Head of caudate nucleus (tissue), 42 donors: ENCODE data around the gene SEC14L1.
"Not testable (repeated sequence)": the region's sequence is repeated elsewhere in the genome, so short reads cannot be mapped to it uniquely, and the experiment has no call there.

ENCODE experiments used
- DNase-seq, 42 donors: peaks; one replicate each; pipeline versions ENCODE4 v3.0.0 to v3.0.0-alpha.2; 2020 to 2021; ENCODE audit warnings: mixed read lengths in 7 of 42
- intact Hi-C: fragments of 100-400 bp; cut with DNase I; formaldehyde crosslinking; loops from one replicate; pipeline ENCODE4 v1.15.0; 2022

SEC14L1 gene

DNA sequence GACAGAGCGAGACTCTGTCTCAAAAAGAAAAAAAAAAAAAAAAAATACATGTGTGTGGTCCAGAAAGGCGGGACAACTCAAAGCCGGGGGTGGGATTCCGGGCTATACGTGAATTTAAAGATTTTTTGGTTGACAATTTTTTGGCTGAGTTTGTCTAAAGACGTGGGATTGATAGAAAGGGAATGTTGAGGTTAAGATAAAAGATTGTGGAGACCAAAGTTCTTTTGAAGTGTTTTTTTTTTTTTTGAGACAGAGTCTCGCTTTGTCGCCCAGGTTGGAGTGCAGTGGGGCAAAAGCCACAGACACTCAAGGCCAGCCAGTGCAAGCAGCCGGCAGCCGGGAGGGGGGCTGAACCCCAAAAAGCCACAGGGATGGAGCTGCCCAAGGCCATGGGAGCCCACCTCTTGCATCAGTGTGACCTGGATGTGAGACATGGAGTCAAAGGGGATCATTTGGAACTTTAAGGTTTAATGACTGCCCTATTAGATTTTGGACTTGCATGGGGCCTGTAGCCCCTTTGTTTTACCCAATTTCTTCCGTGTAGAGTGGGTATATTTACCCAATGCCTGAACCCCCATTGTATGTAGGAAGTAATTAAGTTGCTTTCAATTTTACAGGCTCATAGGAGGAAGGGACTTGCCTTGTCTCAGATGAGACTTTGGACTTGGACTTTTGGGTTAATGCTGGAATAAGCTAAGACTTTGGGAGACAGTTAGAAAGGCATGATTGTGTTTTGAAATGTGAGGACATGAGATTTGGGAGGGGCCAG, 29.4 kb upstream of the SEC14L1 start:
- intact Hi-C loops, DNase-seq: not testable (repeated sequence)

DNA sequence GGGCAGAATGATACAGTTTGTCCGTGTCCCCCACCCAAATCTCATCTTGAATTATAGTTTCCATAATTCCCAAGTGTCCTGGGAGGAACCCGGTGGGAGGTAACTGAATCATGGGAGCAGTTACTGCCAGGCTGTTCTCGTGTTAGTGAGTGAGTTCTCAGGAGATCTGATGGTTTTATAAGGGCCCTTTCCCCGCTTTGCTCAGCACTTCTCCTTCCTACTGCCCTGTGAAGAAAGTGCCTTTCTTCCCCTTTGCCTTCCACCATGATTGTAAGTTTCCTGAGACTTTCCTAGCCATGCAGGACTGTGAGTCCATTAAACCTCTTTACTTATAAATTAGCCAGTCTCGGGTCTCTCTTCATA, 28.9 kb upstream of the SEC14L1 start:
- intact Hi-C loops: no loop called here
- DNase-seq: peak in 2 of 42 donors; percentile 29 to 45

DNA sequence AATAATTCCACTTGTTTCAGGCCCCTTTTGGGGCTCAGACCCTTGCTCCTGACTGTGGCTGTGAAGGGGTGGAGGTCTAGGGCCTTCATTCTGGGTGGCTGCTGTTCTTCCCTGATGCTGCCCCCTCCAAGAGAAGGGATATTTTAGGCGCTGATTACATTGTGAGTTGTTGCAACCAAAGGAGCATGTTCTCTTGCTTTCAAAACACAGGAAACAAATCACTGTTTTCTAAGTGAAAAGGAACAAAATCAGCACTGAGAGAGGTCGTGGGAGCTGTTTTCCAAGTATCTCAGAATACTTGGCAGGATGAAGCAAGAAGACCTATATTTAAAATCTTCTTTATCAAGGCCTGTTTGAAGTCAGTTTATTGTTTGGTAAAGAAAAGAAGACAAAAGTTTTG, 25.3 kb upstream of the SEC14L1 start:
- intact Hi-C loops: no loop called here
- no peak for DNase-seq

DNA sequence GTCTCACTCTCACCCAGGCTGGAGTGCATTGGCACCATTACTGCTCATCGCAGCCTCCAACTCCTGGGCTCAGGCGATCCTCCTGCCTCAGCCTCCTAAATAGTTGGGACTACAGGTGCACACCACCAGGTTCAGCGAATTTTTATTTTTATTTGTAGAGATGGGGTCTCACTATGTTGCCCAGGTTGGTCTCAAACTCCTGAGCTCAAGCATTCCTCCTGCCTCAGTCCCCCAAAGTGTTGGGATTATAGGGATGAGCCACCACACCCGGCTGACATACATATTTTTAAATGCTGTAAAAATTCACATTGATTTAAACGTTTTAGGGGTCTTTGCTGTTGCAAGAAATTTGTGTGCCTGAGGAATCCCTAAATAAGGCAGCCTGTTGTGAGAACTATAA, 24.8 kb upstream of the SEC14L1 start:
- no peak for DNase-seq

DNA sequence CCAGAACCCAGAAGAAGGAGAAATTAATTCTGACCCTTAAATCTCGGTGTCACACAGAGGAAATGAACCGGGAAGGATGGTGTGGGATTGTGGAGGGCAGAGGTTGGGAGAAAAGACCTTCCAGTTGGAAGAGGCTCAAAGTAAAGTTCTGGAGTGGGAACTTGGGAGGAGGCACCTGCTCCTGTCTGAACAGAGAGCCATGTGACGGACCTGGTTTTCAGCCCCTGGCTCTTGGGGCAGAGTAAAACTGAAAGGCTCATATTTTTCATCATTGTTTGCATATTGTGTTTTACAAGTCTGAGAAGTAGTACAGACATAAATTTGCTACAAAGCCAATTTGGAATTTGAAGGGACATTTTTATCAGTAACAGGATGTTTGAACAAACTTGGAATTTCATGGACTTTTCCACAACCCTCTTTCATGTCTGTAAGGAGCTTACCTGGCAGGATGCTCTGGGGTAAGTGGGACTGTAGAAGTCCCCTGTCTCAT, 24.4 kb upstream of the SEC14L1 start:
- DNase-seq: no peak
- intact Hi-C loops: no loop called here

More for the DNA sequence above, 24.8 kb upstream of the SEC14L1 start:
- intact Hi-C loops: no loop called here

- no peak for DNase-seq
- intact Hi-C loops: no loop called here
These were observed 23.4 kb upstream of the SEC14L1 start for GRCh38 chr17:77117415-77117814.

GRCh38 chr17:77118251-77118928, 22.4 kb upstream of the SEC14L1 start:
- intact Hi-C loops: no loop called here
- DNase-seq: peak in 36 of 42 donors; percentile 21 to 92 (median 65)

DNA sequence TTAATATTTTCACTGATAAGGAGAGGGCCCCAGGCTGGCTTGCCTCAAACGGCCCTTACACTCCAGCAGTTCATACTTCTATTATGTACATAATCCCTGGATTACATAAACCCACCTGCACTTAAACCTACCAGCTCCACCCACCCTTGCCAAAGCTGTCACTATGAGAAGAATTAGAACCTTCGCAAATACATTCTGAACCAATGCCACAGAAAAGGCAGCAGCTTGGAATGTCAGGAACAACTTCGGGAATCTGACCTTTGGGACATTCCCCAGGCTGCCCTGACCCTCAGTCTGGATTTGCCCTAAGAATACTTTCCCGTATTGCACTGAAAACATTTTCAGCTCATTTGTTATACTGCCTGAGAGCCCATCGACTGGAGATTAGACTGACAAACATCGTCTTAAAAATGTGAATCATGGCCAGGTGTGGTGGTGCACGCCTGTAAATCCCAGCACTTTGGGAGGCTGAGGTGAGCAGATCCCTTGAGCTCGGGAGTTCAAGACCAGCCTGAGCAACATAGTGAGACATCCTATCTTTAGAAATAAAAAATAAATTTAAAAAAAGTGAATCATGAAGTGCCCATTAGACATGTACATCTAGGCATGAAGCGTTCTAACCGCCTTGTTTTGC, 21.0 kb upstream of the SEC14L1 start:
- intact Hi-C loops: no loop called here
- peak in 22 of 42 donors; percentile 24 to 84 (median 57) for DNase-seq

GRCh38 chr17:77120868-77121267, 19.9 kb upstream of the SEC14L1 start:
- intact Hi-C loops: no loop called here
- peak in 18 of 42 donors; percentile 29 to 77 (median 46) for DNase-seq

DNA sequence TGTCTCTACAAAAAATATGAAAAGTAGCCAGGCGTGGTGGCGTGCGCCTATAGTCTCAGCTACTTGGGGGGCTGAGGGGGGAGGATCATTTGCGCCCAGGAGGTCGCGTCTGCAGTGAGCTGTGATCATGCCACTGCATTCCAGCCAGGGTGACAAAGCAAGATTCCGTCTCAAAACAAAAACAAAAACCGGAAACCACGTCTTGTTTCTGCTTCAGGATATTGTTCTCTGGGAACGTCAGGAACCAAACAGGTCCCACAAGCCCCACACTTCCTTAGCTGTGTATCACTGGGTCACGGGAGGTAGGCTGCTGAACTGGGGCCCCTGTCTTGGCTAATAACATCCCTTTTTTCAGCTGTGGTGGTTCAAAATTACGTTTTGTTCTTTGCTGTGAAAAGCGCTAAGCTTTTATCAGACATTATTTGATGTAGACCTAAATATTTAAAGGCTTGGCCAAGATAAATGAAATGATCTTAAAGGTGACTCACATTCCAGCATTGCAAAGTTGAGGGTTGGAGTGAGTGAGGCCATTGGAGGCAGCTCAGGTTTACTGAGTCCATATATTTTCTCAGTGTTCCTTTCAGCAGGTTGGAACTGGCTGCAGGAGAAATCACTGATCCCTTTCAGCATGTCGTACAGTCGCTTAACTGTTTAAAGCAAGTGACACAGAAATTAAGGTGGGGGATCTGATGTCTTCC, 16.4 kb upstream of the SEC14L1 start:
- peak in 1 of 42 donors; percentile 46 for DNase-seq

GRCh38 chr17:77125432-77125901, 15.3 kb upstream of the SEC14L1 start:
- DNase-seq: no peak
- intact Hi-C loops: no loop called here

More for the DNA sequence above, 16.4 kb upstream of the SEC14L1 start:
- intact Hi-C loops: no loop called here

- no peak for DNase-seq
- intact Hi-C loops: no loop called here
These were observed 14.2 kb upstream of the SEC14L1 start for GRCh38 chr17:77126519-77126918.

DNA sequence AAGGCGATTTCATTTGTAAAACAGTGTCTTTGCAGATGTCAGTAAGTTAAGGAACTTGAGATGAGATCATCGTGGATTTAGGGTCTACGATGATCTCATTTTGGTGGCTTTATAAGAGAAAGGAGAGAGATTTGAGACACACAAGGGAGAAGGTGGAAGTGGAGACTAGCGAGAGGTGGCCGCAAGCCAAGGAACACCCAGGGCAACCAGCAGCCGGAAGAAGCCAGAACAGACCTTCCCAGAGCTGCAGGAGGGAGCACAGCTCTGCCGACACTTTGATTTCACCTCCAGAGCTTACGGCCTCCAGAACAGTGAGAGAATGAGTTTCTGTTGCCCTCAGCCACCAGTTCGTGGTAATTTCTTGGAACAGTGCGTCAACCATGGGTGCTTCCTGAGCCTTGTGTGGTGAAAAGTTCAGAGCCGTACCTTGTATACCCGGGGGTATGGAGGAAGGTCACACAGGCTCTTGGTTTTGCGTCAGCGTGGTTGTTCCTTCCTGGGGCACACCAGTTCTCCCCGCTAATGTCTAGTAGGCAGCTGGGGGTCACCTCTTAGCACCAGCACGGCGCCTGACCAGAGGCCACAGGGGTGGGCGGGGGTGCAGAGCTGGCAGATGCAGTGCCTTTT, 12.9 kb upstream of the SEC14L1 start:
- DNase-seq: peak in 19 of 42 donors; percentile 39 to 69 (median 56)
- intact Hi-C loops: no loop called here

GRCh38 chr17:77128896-77129567, 11.7 kb upstream of the SEC14L1 start:
- no peak for DNase-seq

DNA sequence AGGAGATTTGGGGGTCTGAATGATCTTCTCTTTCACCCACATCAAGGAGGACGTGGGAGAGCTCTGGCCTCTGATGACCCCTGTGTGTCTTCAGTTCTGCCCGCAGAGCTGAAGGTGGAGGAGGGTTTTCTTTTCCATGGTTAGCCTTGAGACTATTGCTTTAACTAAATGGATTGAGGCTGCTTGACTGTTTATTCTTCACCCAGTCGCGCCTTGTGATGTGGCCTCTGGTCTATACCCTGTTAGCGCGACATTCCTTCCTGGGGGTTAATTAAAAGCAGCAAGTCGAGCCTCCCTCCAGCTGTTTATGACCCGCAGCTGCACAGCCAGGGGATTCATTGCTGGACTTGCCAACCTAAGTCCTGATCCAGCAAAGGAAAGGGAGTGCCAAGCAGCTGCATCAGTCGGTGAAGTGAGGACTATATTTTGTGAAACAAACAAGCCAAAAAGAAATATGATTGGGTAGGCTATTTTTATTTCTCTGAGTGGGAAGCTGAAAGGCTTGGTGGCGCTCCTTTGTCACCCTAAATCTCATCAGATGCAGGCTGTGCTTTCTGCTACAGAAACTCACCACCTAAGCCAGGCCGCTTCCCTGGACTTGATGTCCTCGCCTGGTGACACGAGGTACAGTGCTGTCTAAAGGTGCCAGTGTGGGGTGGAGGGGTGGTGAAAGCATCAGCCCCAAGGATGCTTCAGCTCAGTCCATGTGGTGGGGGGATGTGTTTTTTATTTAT, 11.0 kb upstream of the SEC14L1 start:
- intact Hi-C loops: no loop called here
- peak in 5 of 42 donors; percentile 25 to 68 (median 42) for DNase-seq

More at GRCh38 chr17:77128896-77129567, 11.7 kb upstream of the SEC14L1 start:
- intact Hi-C loops: no loop called here

DNA sequence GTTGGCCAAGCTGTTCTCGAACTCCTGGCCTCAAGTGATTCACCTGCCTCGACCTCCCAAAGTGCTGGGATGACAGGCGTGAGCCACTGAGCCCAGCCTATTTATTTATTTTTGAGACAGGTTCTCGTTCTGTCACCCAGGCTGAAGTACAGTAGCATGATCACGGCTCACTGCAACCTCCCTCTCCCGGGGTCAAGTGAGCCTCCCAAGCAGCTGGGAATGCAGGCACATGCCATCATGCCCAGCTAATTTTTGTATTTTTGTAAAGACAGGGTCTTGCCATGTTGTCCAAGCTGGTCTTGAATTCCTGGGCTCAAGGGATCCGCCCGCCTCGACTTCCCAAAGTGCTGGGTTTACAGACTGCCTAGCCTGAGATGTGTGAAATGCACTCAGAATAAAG, 10.2 kb upstream of the SEC14L1 start:
- no peak for DNase-seq
- intact Hi-C loops: no loop called here

DNA sequence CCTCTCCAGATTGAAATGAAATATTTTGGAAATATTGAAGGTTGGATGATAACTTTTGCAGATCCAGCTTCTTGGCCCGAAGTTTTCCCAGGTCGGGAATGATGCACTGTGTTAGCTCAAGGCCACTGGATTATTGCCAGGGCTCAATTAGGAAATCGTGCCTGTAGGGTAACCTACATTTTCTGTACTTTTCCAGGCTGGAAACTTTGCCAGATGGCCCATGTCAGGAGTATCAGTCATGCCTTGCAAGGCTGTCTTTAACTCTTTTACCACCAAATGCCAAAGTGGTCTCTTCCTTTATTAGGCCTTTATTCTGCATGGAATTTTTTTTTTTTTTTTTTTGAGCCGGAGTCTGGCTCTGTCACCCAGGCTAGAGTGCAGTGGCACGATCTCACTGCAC, 8.9 kb upstream of the SEC14L1 start:
- intact Hi-C loops: no loop called here
- no peak for DNase-seq
